Right ventricle myocardium inferior (tissue), 1 donor: Measurements from ENCODE around the gene PITPNM1. TPM values are rescaled to one million over a fixed set of nuclear protein-coding genes. Genes with fewer than 3 reads are reported as not detected.
"Not testable (repeated sequence)": the region's sequence is repeated elsewhere in the genome, so short reads cannot be mapped to it uniquely, and the experiment has no call there.

Source experiments
- ATAC-seq: fragments of 200-7000 bp; cut with Tn5 transposase; one replicate; pipeline ENCODE4 v1.9.1; 2020; ENCODE audit warnings: mild to moderate bottlenecking, moderate library complexity
- DNase-seq: peaks from one replicate; pipeline ENCODE4 v3.0.0; 2021; ENCODE audit errors: missing footprints
- intact Hi-C: fragments of 100-400 bp; cut with DNase I; formaldehyde crosslinking; loops from one replicate; pipeline ENCODE4 v1.11.0; 2022
- long read RNA-seq: library from polyadenylated mRNA; unstranded; transcript quantifications from one replicate; pipeline ENCODE4 v2.0.0, GENCODE V29; 2021
- total RNA-seq: library from RNA; stranded (reverse); fragmentation: NEBNext Ultra II Directional; extraction: Animal tissue kit (Norgen Biotek cat#: 25700); gene quantifications from one replicate; pipeline ENCODE4 v1.2.1, GENCODE V29; 2021
- donor health status: DM: no; HTN: yes; CAD: no; lungs with severe emphysema.

The PITPNM1 gene
- total RNA-seq = 42.6 TPM
- long read RNA-seq, full-length matches to known transcripts = 3 of 70 reads
- long read RNA-seq, partial matches to known transcripts = 53 of 70 reads
- long read RNA-seq, other reads (novel, unspliced or antisense) = 14 of 70 reads

DNA sequence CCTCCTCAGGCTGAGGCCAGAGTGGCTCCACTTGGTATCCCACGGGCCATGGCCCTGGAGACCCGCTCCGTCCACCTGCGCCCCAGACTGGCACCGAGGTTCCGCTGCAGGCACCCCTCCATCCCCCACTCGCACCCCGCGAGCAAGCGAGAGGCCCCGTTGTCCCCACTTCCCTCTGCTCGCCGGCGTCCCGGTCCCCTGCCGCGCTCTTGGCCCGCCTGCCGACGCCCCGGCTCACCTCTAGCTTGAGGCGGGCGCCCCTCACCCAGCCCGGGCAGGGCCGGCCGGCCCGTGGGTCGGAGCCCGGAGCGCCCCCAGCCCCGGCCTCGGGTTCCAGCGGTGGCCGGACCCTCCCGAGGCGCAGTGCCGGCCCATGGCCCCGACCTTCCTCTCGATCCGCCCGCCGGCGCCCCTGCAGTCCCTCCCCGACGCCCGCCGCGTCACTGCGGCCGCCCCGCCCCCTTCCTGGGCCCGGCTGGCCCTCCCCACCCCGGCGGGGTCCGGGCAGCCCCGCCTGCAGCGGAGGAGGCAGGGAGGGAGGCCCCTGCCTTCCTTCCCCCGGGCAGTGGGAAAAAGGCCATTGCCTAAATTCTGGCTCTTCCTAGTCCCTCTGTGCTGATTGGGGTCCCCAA lies at the start of gene PITPNM1:
Gene PITPNM1 (minus strand): TSS at position 414 of the 632 bp plus-strand sequence. CDS start 1,183 bp downstream, outside the sequence.
- ATAC-seq (peak; percentile 52), DNase-seq (peak; percentile 90)
- intact Hi-C loops = loop anchor here (2.0 to 5.0 kb wide), 3 partner anchors 22 to 153 kb away; partner anchors contain the start of genes AIP, NDUFV1 and POLD4

- intact Hi-C loops, DNase-seq, ATAC-seq: not testable (repeated sequence)
Measured at GRCh38 chr11:67551697-67552096, 46.5 kb upstream of the PITPNM1 start.

- no peak for ATAC-seq
- DNase-seq = no peak
- intact Hi-C loops = no loop called here
Measured at GRCh38 chr11:67551127-67551526, 46.0 kb upstream of the PITPNM1 start.

- DNase-seq (no peak), ATAC-seq (no peak)
- intact Hi-C loops = no loop called here
Measured at GRCh38 chr11:67548555-67549110, 43.5 kb upstream of the PITPNM1 start.

GRCh38 chr11:67548112-67548511 lies 42.9 kb upstream of the PITPNM1 start:
- DNase-seq, intact Hi-C loops, ATAC-seq: not testable (repeated sequence)

DNA sequence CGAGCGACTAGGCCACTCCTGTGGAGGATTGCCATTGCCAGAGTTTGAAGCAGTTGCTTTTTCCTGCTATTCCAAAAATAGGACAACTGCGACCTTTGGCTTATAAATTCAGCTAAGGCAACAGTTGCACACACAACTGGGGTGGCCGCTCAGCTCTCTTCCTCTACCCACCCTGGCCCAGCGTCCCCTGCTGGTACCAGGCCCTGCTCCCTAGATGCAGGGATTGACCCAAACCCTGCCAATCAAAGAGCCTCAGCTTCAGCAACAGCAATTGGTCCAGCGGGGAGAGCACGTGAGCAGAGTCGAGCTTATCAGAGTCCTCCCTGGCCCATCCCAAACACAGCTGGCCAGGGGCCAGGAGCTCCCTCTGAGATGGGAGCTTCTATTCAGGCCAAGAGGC lies 40.1 kb upstream of the PITPNM1 start:
- intact Hi-C loops = no loop called here
- DNase-seq (peak; percentile 78), ATAC-seq (peak; percentile 84)

GRCh38 chr11:67544616-67545242 lies 39.6 kb upstream of the PITPNM1 start:
- ATAC-seq (no peak), DNase-seq (no peak)
- intact Hi-C loops = no loop called here

DNA sequence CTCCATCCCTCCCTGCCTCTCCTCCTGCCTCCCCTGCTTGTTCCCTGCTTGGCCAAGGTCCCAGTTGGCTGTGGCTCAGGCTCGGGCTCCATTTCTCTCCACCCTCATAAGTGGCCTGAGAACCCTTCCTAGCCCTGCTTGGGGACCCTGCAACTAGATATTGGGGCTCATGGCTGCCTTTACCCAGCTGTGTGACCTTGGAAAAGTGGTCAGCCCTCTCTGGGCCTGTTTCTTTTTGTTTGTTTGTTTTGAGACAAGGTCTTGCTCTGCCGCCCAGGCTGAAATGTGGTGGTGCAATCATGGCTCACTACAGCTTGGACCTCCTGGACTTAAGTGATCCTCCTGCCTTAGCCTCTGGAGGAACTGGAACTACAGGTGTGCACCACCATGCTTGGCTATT lies 38.4 kb upstream of the PITPNM1 start:
- intact Hi-C loops = no loop called here
- no peak for ATAC-seq
- no peak for DNase-seq

GRCh38 chr11:67542971-67543370 lies 37.8 kb upstream of the PITPNM1 start:
- ATAC-seq = no peak
- DNase-seq = no peak
- intact Hi-C loops = no loop called here

DNA sequence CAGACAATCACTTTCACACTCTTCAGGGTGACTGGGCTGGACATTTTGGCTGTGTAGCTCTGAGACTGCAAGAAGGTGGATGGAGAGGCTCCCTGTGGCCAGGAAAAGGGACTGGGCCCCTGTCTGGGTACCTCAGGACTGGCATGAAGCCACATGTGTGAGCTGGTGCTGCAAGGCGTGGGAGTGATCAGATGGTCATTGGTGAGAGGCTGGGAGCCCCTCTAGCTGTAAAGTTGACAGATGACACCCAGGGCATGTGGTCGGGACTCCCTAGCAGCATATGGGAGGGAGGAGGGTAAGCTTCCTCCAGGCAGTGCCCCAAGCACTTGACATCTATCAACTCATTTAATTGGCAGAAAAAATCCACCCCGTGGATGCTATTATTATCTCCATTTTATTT lies 37.0 kb upstream of the PITPNM1 start:
- DNase-seq (no peak), ATAC-seq (no peak)
- intact Hi-C loops = no loop called here

DNA sequence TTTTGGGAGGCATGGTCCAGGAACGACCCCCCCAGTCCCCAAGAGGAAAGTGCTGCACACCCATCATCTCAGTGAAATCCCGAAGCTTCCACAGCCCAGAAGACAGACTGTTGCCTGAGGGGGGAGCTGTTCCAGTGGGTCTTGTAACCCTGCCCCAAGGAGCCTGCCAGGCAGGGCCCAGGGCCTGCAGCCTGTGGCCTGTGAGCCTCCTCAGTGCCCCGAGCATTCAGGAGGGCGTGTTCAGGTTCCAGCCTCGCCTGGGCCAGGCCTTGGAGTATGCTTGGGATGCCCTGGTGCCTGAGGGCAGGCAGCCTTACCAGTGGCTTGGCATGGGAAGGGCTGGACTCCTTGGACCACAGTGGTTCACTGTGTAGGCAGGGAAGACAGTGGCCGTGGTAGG lies 36.0 kb upstream of the PITPNM1 start:
- DNase-seq = no peak
- ATAC-seq = no peak
- intact Hi-C loops = no loop called here

GRCh38 chr11:67539550-67539949 lies 34.4 kb upstream of the PITPNM1 start:
- ATAC-seq = no peak
- intact Hi-C loops = no loop called here

DNA sequence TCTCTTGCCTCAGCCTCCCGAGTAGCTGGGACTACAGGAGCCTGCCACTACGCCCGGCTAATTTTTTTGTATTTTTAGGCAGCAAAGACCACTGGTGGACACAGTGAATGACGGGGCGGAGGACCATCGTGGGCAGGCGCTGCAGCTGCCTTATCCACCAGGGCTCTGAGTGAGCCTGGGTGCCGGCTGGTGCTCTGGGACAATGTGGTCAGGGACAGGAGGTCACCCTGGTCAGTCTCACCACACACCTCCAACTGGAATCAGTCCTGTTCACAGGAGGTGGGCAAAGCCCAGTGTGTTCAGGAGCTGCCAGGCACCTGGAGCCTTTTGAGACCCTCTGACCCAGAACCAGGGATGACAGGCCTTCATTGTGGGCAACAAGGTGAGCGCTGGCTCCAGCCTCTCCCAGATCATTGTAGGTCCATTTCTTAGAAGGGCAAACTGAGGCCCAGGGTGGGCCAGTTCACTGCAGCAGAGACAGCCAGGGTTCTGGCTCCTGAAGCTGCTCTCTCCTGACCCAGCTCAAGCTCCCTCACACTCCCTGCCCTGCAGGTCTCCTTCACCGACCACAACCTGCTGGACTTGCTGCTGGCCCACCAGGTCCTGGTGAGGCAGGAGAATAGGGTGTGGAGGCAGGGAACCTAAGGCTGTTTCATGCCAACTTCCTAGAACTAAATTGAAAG lies 33.8 kb upstream of the PITPNM1 start:
- ATAC-seq (no peak), DNase-seq (no peak)
- intact Hi-C loops = no loop called here

More at GRCh38 chr11:67539550-67539949, 34.4 kb upstream of the PITPNM1 start:
- no peak for DNase-seq

- intact Hi-C loops = no loop called here
- DNase-seq = no peak
- no peak for ATAC-seq
Measured at GRCh38 chr11:67538306-67538705, 33.1 kb upstream of the PITPNM1 start.

DNA sequence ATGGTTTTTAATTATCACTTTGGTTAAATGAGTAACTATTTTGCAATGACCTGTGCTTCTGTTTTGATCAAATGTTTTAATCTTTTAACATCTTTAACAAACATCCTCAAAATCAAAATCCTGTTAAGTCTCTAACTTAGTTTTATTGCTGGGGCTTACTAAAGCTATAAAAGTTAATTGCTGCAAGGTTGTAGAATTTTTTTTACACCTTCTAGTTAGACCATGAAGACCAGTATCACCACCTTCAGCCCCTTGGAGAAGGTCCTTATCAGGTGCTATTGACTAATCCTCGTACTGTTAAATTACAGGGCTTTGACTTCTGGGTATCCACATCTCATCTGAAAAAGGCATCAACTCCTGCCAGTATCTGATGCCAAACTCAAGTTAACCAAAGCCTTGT lies 30.4 kb upstream of the PITPNM1 start:
- DNase-seq (no peak), ATAC-seq (no peak)
- intact Hi-C loops = no loop called here

DNA sequence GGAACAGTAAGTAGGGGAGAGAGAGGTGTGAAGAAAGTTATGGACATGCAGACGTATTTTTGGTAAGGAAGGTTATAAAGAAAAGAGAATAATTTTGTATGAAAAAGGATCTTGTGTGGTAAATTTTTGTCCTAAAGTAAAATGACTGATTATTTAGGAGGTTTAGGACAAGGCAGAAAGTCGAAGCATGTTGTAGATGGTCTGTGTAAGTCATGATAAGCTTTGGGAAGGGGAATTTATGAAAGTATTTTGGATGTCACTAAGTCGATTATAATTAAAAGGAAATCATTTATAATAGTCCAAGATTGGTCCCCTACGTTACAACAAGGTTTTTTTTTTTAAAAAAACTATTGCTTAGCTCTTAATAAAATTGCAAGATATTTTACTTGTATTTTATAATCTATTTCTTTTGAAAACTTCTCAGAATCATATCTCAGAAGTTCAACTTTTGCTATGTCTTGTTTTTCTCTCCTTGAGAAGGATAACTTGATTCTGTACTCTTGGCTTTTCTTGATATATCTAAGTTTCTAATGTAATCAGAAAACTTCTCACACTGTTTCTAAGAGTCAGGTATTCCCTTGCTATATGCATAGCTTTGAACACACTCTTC lies 29.0 kb upstream of the PITPNM1 start:
- DNase-seq (no peak), ATAC-seq (no peak)
- intact Hi-C loops = no loop called here

- DNase-seq (no peak), ATAC-seq (no peak)
- intact Hi-C loops = no loop called here
Measured at GRCh38 chr11:67532889-67533288, 27.7 kb upstream of the PITPNM1 start.

GRCh38 chr11:67530282-67530592 lies 25.1 kb upstream of the PITPNM1 start:
- DNase-seq (no peak), ATAC-seq (no peak)
- intact Hi-C loops = no loop called here

- intact Hi-C loops = no loop called here
- no peak for ATAC-seq
- DNase-seq = no peak
Measured at GRCh38 chr11:67528376-67528775, 23.2 kb upstream of the PITPNM1 start.
